Gastrocnemius medialis (tissue), 4 donors: ENCODE measurements around the gene SLC12A7. TPM values are rescaled to one million over a fixed set of nuclear protein-coding genes. Genes with fewer than 3 reads are reported as not detected.
"Not testable (repeated sequence)": the region's sequence is repeated elsewhere in the genome, so short reads cannot be mapped to it uniquely, and the experiment has no call there.

Experiments used
- ATAC-seq, 2 donors: fragments of 150-250 bp; one replicate each; pipeline ENCODE4 v1.9.1; 2016
- DNase-seq, 2 donors: peaks; one replicate each; pipeline ENCODE4 v3.0.0-alpha.2; 2019
- H3K27ac ChIP-seq, 4 donors: fragments of 200-600 bp; sonication (generic); 1 replicate in 1 of 4; 2 replicates in 3 of 4; pipeline ENCODE4 v1.5.1; 2016 to 2018; ENCODE audit warnings: mild to moderate bottlenecking in 2 of 4, moderate library complexity in 1 of 4
- H3K27me3 ChIP-seq, 3 donors: fragments of 200-600 bp; sonication (generic) in 2 of 3; 1 replicate in 1 of 3; 2 replicates in 2 of 3; pipeline versions ENCODE4 v1.5.1 to v1.6.0; 2016 to 2019; ENCODE audit warnings: mild to moderate bottlenecking in 1 of 3, moderate library complexity in 1 of 3
- H3K36me3 ChIP-seq, 2 donors: fragments of 200-600 bp; sonication (generic) in 1 of 2; one replicate each; pipeline ENCODE4 v1.5.1; 2017 to 2018
- H3K4me1 ChIP-seq, 2 donors: fragments of 200-600 bp; sonication (generic) in 1 of 2; one replicate each; pipeline ENCODE4 v1.5.1; 2016 to 2017; ENCODE audit warnings: mild to moderate bottlenecking in 2 of 2
- H3K4me3 ChIP-seq, 4 donors: fragments of 200-600 bp; sonication (generic) in 3 of 4; 1 replicate in 1 of 4; 2 replicates in 3 of 4; pipeline ENCODE4 v1.5.1; 2016 to 2019; ENCODE audit warnings: mild to moderate bottlenecking in 2 of 4
- H3K9me3 ChIP-seq, 3 donors: fragments of 200-600 bp; sonication (generic) in 2 of 3; 1 replicate in 1 of 3; 2 replicates in 2 of 3; pipeline ENCODE4 v1.5.1; 2016 to 2019
- CTCF ChIP-seq, 5 experiments: fragments of 450-650 bp in 3 of 5; fragments of 200-600 bp in 2 of 5; sonication (generic) in 2 of 5; IDR thresholded peaks in 4 of 5; conservative IDR thresholded peaks in 1 of 5; 1 replicate in 4 of 5; 2 replicates in 1 of 5; pipeline ENCODE4 v1.5.1; 2016 to 2019; ENCODE audit warnings: antibody characterized with exemption in 5 of 5, mild to moderate bottlenecking in 3 of 5, moderate library complexity in 3 of 5
- POLR2A ChIP-seq, 2 donors: fragments of 450-650 bp; IDR thresholded peaks; one replicate each; pipeline ENCODE4 v1.6.1; 2017; ENCODE audit warnings: antibody characterized with exemption in 2 of 2, mild to moderate bottlenecking in 2 of 2, moderate library complexity in 2 of 2
- in situ Hi-C, 4 donors: fragments of 200-750 bp; cut with MboI; loops; one replicate each; pipeline versions ENCODE4 v1.15.0 to v1.8.0; 2017; ENCODE audit warnings: low sequenced_read_pairs in 4 of 4
- intact Hi-C: fragments of 100-400 bp; cut with DNase I; formaldehyde crosslinking; loops from one replicate; pipeline ENCODE4 v1.15.1; 2023; ENCODE audit warnings: low total_unique reads
- total RNA-seq, 4 donors: library from RNA; depleted of rRNA; stranded (reverse); fragments of >200 nt; gene quantifications; one replicate each; pipeline versions ENCODE4 v1.1.0 to v1.2.3, GENCODE V29; 2016

SLC12A7 gene
- total RNA-seq, 4 donors from 2014 or later: 1.6 to 5.3 (median 3.5) TPM

- Histone ChIP-seq H3K27me3 (peaks cover 0 to 22% (median 6%) of the 10 kb centered on the region in 3 donors), H3K4me1 (no peaks in the 10 kb centered on the region), H3K4me3 (no peak overlapping the region), H3K9me3 (no peaks in the 10 kb centered on the region), H3K27ac (no peak overlapping the region), H3K36me3 (no peaks in the 10 kb centered on the region)
- DNase-seq (no peak), ATAC-seq (no peak)
- intact Hi-C loops: no loop called here
- TF ChIP-seq CTCF (IDR thresholded peaks at IDR 0.05 in 4 of 5, conservative IDR thresholded peaks at IDR 0.05 in 1 of 5) (no peak), POLR2A (IDR thresholded peaks at IDR 0.05) (no peak)
- in situ Hi-C loops: no loop called here
These were observed 84.9 kb downstream of the SLC12A7 start for GRCh38 chr5:1026700-1027621.

GRCh38 chr5:1021969-1022336, 89.9 kb downstream of the SLC12A7 start:
- H3K27ac ChIP-seq, ATAC-seq, H3K4me1 ChIP-seq, H3K36me3 ChIP-seq, H3K27me3 ChIP-seq, H3K4me3 ChIP-seq, H3K9me3 ChIP-seq, DNase-seq, intact Hi-C loops: not testable (repeated sequence)
- in situ Hi-C loops: loop anchor here in 1 of 4 donors (25.0 kb wide), 1 partner anchor 115 kb away; no protein-coding TSS in a partner anchor

- no peak for DNase-seq
- ATAC-seq: no peak
- intact Hi-C loops (no loop called here), in situ Hi-C loops (loop anchor here in 1 of 4 donors (25.0 kb wide), 1 partner anchor 116 kb away; no protein-coding TSS in a partner anchor)
- Histone ChIP-seq H3K9me3 (no peaks in the 10 kb centered on the region), H3K27me3 (no peaks in the 10 kb centered on the region), H3K36me3 (no peaks in the 10 kb centered on the region), H3K4me3 (no peak overlapping the region), H3K27ac (no peak overlapping the region), H3K4me1 (no peaks in the 10 kb centered on the region)
- no peak for TF ChIP-seq POLR2A (IDR thresholded peaks at IDR 0.05)
- no peak for TF ChIP-seq CTCF (IDR thresholded peaks at IDR 0.05 in 4 of 5, conservative IDR thresholded peaks at IDR 0.05 in 1 of 5)
These were observed 90.5 kb downstream of the SLC12A7 start for GRCh38 chr5:1021136-1021968.

GRCh38 chr5:1020452-1020961, 91.4 kb downstream of the SLC12A7 start:
- no peaks in the 10 kb centered on the region for H3K4me1 ChIP-seq
- DNase-seq (no peak), ATAC-seq (no peak)
- TF ChIP-seq CTCF (IDR thresholded peaks at IDR 0.05 in 4 of 5, conservative IDR thresholded peaks at IDR 0.05 in 1 of 5): no peak
- TF ChIP-seq POLR2A (IDR thresholded peaks at IDR 0.05): no peak
- no peaks in the 10 kb centered on the region for H3K27me3 ChIP-seq
- in situ Hi-C loops: loop anchor here in 1 of 4 donors (25.0 kb wide), 1 partner anchor 117 kb away; no protein-coding TSS in a partner anchor
- intact Hi-C loops: no loop called here
- no peak overlapping the region for H3K4me3 ChIP-seq
- no peaks in the 10 kb centered on the region for H3K36me3 ChIP-seq
- H3K9me3 ChIP-seq: no peaks in the 10 kb centered on the region
- no peak overlapping the region for H3K27ac ChIP-seq
